Activated naive CD4-positive, alpha-beta T cell treated with anti-CD3 and anti-CD28 coated beads, Interleukin-2, amount 50 U/mL, for 72 hours (primary cell): ENCODE results near the gene YWHAH. TPM values are rescaled to one million over a fixed set of nuclear protein-coding genes. Genes with fewer than 3 reads are reported as not detected.

Source experiments
- ATAC-seq, 2 donors: fragments of 150-1000 bp; cut with Tn5 transposase; 2 replicates each; pipeline ENCODE4 v1.10.0; 2021; ENCODE audit warnings: mild to moderate bottlenecking in 2 of 2, moderate library complexity in 2 of 2
- DNase-seq, 2 donors: peaks; one replicate each; pipeline ENCODE4 v3.0.0; 2021 to 2022; ENCODE audit warnings: low spot score in 2 of 2
- H3K27ac Mint-ChIP-seq, 2 donors: one replicate each; pipeline ENCODE4 v1.8.0; 2022; ENCODE audit warnings: mild to moderate bottlenecking in 2 of 2, mixed read lengths in 2 of 2
- H3K36me3 Mint-ChIP-seq, 2 donors: one replicate each; pipeline ENCODE4 v1.8.0; 2022; ENCODE audit warnings: mixed read lengths in 2 of 2
- H3K9me3 Mint-ChIP-seq, 2 donors: one replicate each; pipeline ENCODE4 v1.8.0; 2022; ENCODE audit warnings: mixed read lengths in 2 of 2
- total RNA-seq, 2 donors: library from RNA; stranded (reverse); gene quantifications; one replicate each; pipeline ENCODE4 v1.2.3, GENCODE V29; 2022

YWHAH gene
- 100 to 1,000 TPM in 1 of 2 donors, 10 to 100 TPM in 1; 95.9 to 143 TPM for total RNA-seq

DNA sequence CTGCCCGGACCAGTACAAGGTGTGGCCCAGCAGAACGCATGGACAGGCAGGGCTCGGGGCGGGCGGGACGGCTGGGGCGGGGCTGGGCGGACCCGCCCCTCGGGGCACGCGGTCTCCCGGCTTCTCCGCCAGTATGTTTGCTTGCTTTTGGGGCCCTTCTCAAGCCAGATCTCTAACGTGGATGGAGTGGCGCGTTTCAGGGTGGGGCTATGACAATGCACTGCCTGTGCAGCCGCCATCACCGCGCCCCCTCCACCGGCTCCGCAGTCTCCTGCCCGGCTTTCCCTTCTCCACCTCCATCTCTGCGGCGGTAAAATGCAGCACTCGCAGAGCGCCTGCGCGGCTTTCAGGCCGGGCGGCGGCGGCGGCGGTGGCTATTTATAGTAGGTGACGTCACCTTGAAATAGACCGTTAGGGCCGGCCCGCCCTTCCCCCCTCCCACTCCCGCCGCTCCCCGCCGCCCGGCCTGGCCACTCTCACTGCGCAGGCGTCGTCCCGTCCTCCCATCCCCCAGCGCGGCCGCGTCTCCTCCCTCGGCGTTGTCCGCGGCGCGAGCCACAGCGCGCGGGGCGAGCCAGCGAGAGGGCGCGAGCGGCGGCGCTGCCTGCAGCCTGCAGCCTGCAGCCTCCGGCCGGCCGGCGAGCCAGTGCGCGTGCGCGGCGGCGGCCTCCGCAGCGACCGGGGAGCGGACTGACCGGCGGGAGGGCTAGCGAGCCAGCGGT is at the start of gene YWHAH:
Gene YWHAH (plus strand): TSS at position 558 of the 722 bp plus-strand sequence. CDS start 199 bp downstream, outside the sequence.
- ATAC-seq (peak; percentile 80 to 81), DNase-seq (peak; percentile 86 to 94)
- H3K27ac Mint-ChIP-seq: peak within 1 kb of the TSS; percentile 79 to 88
- no peaks in the 10 kb centered on the region for H3K9me3 Mint-ChIP-seq
- H3K36me3 Mint-ChIP-seq: peaks cover 0 to 6% of the 10 kb centered on the region in 2 donors

DNA sequence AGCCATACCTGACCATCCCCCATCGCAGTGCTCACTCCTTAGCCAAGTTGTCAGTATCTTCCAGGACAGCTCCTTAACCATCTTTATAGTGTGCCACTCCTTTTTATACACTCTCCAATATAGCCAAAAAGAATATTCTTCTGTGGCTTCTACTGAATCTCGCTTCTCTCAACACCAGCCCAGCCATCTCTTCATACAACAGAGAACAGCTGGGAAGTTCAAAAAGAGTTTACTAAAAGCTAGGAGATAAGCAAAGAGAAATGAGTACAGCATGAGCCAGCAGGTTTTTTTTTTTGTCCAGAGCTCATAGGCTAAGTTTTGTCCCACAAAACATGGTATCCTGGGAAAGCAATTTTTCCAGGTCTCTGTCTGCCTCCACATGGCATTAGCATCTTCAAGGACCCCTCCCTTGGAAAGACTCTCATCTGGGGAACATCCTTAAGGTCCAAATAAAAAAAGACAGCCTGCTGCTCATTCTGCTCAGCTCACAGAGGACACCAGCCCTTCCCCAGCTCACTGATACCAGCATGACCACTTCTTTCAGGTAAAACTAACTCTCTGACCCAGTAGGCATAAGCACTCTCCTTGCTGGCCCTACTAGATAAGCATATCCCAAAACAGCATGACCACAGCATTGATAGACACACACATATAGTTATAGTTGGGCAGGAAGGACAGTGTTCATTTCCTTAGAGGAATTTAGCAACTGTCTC is 48.8 kb upstream of the YWHAH start:
- Mint-ChIP-seq H3K36me3 (peaks cover 0 to 4% of the 10 kb centered on the region in 2 donors), H3K27ac (peak overlapping the region in 1 of 2 donors; percentile 52), H3K9me3 (no peaks in the 10 kb centered on the region)
- no peak for ATAC-seq
- DNase-seq: no peak

DNA sequence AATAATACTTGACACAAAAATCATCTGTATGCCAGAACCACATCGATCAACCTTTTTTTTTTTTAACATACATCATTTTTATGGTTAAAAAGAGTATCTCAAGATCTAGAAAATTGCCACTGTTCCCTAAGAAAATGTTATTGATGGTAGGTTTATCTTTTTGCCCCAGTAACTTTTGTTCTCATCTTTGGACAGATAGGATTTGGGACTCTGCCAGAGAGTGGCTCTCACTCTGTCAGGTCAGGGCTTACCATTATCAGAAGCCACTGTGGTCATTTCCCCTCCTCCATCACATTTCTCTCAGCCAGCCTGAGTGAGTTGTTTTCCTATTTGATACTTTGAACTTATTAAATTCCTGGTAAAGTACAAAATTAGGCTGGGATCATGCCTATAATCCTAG is 47.9 kb upstream of the YWHAH start:
- no peak for ATAC-seq
- Mint-ChIP-seq H3K9me3 (no peaks in the 10 kb centered on the region), H3K36me3 (peaks cover 0 to 4% of the 10 kb centered on the region in 2 donors), H3K27ac (no peak overlapping the region)
- no peak for DNase-seq

DNA sequence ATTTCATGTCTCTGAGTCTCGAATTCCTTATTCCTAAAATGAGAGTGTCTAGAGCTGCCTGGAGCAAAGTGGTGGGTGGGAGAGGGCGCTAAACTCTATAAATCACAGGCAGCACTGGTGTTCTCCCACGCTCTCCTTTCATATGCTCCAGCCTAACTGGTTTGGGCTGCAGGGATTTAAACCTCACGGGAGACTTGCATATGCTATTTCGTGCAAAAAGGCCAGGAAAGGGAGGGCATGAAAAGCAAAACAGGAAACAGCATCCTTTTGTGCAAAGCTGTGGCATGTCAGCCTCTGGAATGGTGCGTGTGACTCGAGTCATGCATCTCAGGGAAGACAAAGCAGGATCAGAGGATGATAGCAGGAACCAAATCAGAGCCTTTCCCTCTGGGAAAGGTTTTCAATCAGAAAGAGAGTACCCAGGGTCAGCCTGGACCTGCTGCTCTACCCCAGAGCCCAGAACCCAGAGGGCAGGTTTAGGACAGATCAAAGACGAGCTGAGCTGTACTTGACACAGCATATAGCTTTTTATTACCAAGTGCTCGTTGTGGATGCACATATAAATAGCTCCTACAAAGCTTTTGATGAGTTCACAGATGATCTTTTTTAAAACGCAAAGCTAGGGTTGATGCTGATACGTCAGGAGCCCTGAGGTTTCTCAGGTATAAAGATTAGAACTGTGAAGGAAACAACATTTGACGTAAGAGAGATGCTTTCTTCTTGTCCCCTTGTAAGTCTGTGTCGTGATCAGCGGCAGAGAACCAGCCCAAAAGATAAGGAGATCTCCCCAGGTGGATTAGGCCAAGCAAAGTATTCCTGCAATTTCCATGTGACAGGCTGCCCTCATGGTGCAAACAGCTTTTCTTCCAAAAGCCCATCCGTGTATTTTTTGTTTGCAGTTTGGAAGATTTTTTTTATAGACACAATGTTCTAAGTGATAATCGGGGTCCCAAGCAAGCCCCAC is 46.2 kb upstream of the YWHAH start:
- DNase-seq (no peak), ATAC-seq (no peak)
- no peaks in the 10 kb centered on the region for H3K9me3 Mint-ChIP-seq
- peaks cover 0 to 4% of the 10 kb centered on the region in 2 donors for H3K36me3 Mint-ChIP-seq
- H3K27ac Mint-ChIP-seq: peak overlapping the region; percentile 44 to 57

DNA sequence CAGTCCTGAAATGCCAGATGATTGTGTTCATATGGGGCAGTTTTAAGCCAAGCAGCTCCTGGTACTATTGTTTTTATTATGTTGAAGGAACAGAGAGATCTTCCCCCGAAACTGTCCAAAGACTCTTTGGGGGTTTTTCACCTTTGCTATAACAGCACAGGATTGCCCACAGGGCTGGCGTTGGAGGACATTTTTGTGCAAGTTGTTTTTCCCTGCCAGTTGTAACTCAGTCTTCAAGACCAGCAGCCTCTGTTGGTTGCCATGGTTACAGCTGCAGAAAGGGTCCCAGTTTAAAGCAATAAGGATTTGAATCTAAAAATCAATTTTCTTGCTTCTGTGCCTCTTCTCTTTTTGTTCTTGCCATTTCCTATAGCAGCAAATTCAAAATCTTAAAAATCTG is 45.4 kb upstream of the YWHAH start:
- ATAC-seq (no peak), DNase-seq (no peak)
- Mint-ChIP-seq H3K36me3 (peaks cover 0 to 4% of the 10 kb centered on the region in 2 donors), H3K9me3 (no peaks in the 10 kb centered on the region), H3K27ac (peak overlapping the region in 1 of 2 donors; percentile 66)

DNA sequence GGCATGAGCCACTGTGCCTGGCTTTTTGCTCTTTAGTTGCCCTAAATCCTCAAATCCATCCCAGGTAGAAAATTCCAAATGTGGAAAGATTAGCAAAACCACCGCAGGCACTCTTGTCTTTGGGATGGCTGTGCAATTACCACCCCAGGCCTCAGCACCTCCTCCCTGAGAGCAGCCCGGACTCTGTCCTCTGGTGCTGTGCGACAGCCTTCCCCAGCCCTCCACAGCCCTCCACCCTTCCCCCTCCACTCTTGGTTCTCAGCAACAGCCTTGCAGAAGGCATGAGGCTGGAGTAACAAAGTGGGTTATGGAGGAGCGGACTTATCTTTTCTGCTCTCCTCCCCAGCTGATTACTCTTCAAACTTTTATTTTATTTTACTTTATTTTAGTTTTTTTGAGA is 44.7 kb upstream of the YWHAH start:
- H3K36me3 Mint-ChIP-seq: peaks cover 0 to 4% of the 10 kb centered on the region in 2 donors
- H3K27ac Mint-ChIP-seq: peak overlapping the region in 1 of 2 donors; percentile 66
- no peaks in the 10 kb centered on the region for H3K9me3 Mint-ChIP-seq
- ATAC-seq: no peak
- DNase-seq: no peak

DNA sequence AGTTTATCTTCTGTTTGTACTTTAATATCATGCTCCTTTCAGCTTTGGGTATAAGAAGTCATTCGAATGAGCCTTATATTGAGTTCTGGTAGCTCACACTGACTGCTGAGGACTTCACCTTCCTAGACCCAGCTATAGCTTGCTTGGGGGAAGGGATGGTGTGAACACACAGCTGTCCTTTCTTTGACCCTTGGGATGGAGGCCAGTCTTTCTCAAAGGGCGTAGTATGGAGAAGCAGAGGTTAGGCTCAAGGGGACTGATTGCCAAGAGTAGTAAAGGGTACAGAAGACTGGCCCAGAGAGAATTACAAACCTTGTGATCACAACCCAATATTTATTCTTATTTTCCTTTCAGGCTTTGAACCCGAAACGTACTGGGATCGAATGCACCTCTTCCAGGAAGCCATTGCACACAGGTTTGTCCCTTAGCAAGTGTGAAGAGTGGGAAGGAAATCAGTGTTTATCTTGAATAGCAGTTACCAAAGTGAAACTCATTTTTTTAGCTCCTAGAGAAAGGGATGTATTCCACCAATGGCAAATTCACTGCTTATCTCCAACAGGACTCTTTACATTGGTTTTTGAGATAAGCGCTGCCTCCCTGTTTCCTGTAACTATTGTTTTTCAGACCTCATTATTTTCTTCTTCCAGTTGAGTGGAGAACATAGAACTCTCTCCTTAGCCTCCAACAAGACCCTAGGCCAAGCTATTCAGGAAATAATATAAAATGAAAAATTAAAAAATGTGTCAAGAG is 42.8 kb upstream of the YWHAH start:
- Mint-ChIP-seq H3K27ac (peak overlapping the region in 1 of 2 donors; percentile 86), H3K9me3 (no peaks in the 10 kb centered on the region), H3K36me3 (no peaks in the 10 kb centered on the region)
- ATAC-seq (no peak), DNase-seq (no peak)

DNA sequence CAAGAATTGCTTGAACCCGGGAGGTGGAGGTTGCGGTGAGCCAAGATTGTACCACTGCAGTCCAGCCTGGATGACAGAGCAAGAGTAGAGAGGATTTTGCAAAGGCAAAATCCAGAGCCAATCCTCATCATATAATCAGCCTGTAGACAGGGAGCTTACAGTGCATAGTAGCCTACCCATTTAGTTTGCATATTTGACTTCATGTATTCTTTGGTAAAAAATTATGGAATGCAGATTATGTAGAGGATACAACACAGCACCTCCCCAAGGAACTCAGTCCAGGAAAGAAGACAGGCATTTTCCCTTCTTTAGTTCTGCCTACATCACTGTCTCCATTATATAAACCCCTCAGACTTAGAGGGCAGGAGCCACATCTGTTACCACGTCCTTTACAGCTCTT is 39.7 kb upstream of the YWHAH start:
- no peaks in the 10 kb centered on the region for H3K36me3 Mint-ChIP-seq
- ATAC-seq: no peak
- H3K9me3 Mint-ChIP-seq: no peaks in the 10 kb centered on the region
- H3K27ac Mint-ChIP-seq: peak overlapping the region in 1 of 2 donors; percentile 75
- DNase-seq: no peak

DNA sequence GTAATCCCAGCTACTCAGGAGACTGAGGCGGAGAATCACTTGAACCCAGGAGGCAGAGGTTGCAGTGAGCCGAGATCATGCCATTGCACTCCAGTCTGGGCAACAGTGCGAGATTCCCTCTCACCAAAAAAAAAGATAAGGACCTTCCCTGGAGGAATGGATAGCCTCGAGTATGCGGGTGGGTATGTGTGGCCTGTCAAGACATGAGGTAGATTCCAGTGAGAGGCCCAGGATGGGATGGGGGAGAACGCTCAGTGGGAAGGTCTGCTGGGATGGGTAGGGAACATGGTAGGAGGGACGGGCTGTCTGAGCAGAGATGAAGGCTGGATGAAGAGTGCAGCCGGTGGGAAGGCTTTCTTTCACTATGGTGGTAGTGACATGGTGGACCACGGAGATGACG is 39.0 kb upstream of the YWHAH start:
- no peaks in the 10 kb centered on the region for H3K36me3 Mint-ChIP-seq
- no peak overlapping the region for H3K27ac Mint-ChIP-seq
- no peak for DNase-seq
- H3K9me3 Mint-ChIP-seq: no peaks in the 10 kb centered on the region
- no peak for ATAC-seq

DNA sequence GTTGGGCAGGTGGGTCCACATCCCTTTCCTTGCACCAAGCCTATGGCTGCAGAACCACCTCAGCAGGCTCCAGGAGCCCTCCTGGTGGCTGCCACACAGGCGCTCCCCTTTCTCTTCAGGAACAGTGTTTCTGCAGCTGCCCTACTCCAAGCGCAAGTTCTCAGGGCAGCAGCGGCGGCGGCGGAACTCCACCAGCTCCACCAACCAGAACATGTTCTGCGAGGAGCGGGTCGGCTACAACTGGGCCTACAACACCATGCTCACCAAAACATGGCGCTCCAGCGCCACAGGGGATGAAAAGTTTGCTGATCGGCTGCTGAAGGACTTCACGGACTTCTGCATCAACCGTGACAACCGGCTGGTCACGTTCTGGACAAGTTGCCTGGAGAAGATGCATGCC is 38.2 kb upstream of the YWHAH start:
- no peak for ATAC-seq
- Mint-ChIP-seq H3K9me3 (no peaks in the 10 kb centered on the region), H3K27ac (no peak overlapping the region), H3K36me3 (no peaks in the 10 kb centered on the region)
- DNase-seq: no peak

DNA sequence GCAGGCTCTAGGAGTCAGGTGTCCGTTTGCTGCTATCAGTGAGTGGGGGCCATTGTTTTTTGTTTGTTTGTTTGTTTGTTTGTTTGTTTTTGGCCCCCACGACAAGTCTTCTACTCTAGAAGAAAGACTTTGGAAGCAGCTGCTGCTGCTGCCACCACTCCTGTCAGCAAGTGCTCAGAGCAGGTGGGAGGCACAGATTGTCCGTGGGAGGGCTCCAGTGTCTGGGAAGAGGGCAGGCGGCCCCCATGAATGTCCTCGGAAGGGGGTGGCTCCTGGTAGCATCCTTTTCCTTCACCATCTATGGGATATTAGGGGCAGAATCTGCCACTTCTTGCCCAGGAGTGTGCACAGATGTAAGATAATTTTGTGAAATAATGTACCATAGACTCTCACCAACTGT is 37.8 kb upstream of the YWHAH start:
- H3K27ac Mint-ChIP-seq: no peak overlapping the region
- no peaks in the 10 kb centered on the region for H3K9me3 Mint-ChIP-seq
- no peak for ATAC-seq
- DNase-seq: no peak
- no peaks in the 10 kb centered on the region for H3K36me3 Mint-ChIP-seq

DNA sequence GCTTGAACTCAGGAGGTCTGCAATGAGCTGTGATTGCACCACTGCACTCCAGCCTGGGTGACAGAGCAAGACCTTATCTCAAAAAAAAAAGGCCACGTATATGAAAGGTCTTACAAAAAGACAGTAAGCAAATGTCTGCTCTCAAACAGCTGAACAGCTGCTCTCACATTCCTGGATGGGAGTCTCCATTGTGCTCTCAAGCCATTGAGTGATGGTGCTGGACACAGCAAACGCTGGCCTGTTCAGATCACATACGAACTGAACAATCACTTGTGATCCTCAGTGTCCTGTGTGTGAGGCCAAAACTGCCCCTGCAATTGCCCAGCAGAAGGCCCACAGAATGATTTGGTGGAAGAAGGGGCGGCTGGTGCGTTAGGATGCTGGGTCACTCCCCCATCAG is 34.4 kb upstream of the YWHAH start:
- no peak overlapping the region for H3K27ac Mint-ChIP-seq
- no peaks in the 10 kb centered on the region for H3K9me3 Mint-ChIP-seq
- no peaks in the 10 kb centered on the region for H3K36me3 Mint-ChIP-seq

DNA sequence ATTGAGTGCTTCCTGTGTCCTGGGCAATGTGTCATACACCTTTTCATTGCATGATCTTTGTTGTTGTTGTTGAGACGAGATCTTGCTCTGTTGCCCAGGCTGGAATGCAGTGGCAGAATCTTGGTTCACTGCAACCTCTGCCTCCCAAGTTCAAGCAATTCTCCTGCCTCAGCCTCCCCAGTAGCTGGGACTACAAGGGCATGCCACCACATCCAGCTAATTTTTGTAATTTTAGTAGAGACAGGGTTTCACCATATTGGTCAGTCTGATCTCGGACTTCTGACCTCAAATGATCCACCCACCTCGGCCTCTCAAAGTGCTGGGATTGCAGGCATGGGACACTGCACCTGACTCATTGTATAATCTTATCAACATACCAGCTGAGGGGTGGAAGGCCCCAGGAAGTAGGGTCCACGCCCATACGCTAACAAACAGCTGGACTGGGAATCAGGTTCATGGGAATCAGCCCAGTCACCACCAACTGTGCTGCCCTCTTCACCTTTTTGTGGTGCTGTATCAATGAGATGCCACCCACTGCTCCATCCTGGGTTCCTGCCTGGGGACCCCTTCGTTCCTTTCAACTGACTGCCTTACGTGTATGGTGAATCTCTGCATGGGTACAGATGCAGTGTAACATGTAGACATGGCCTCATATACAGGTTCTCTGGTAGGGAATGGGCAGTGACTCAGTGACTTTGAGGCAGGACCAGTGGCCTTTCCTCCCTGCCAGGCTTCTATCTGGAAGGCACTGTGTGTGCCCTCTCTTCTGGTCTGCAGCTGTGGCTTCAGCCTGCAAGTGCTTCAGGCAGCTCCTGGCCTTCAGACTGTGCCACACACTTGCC is 32.5 kb upstream of the YWHAH start:
- no peak for DNase-seq
- Mint-ChIP-seq H3K36me3 (no peaks in the 10 kb centered on the region), H3K9me3 (no peaks in the 10 kb centered on the region), H3K27ac (peak overlapping the region in 1 of 2 donors; percentile 66)
- no peak for ATAC-seq

More for the DNA sequence above, 34.4 kb upstream of the YWHAH start:
- DNase-seq: no peak
- ATAC-seq: no peak

DNA sequence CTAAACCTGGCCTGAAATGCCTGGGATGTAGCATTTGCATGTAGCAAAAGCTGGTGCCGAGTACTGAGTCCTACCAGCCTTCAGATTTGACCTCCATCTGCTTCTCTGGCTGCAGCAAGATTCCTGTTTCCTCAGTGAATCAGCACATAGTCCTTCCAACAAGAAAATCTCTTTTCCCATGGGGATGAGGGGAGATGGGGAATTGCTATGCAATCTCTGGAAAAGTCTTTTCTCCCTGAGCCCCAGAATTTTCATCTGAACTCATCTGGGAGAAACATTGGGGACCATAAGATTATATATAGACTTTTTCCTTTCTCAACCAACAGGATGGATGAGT is 32.0 kb upstream of the YWHAH start:
- no peak for DNase-seq
- no peaks in the 10 kb centered on the region for H3K9me3 Mint-ChIP-seq
- H3K27ac Mint-ChIP-seq: peak overlapping the region in 1 of 2 donors; percentile 66
- ATAC-seq: no peak
- no peaks in the 10 kb centered on the region for H3K36me3 Mint-ChIP-seq

DNA sequence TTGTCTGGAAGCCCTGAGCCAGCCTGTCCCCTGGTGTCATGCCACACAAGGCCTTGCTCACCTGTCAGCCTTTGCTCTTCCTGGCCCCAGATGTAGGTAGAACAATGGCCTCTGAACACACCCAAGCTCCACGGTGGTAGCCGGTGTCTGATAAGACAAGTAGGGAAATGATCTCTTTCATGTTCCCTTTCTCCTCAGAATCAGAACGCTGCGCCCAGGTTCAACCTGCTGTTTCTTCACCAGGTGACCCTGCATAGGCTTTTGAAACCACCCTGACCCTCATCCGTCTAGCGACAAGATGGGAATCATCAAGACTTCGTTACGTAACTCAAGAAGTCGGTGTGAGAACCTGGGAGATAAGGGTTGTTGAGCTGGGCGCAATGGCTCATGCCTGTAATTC is 28.7 kb upstream of the YWHAH start:
- ATAC-seq (no peak), DNase-seq (no peak)
- H3K27ac Mint-ChIP-seq: no peak overlapping the region
- no peaks in the 10 kb centered on the region for H3K36me3 Mint-ChIP-seq
- no peaks in the 10 kb centered on the region for H3K9me3 Mint-ChIP-seq
